OCI-M2 (cell line): ENCODE results near the gene FAM163A.
"Not testable (repeated sequence)": the region's sequence is repeated elsewhere in the genome, so short reads cannot be mapped to it uniquely, and the experiment has no call there.

ENCODE experiments used
- DNase-seq: peaks from one replicate; lab custom pipeline; 2025; ENCODE audit not compliant: unreplicated experiment; lab: John Stamatoyannopoulos, UW

FAM163A gene

DNA sequence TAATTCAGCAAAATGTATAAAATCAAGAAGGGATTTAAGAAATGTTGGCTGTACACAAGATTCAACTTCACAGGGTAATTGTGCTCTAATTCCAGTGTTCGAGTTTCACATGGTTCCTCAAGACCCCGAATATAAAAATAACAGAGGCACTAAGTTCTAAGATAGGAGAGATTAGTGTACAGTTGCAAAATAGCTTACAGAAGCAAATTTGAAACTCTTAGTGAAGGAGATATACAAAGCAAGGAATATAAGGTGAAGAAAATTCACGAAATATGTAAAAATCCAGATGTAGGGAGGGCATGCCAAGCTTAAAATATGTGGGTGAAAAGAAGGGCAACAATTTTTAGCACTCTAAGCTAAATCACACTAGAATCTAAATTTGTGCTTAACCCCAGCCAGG, 105.1 kb downstream of the FAM163A start:
- DNase-seq = no peak

DNA sequence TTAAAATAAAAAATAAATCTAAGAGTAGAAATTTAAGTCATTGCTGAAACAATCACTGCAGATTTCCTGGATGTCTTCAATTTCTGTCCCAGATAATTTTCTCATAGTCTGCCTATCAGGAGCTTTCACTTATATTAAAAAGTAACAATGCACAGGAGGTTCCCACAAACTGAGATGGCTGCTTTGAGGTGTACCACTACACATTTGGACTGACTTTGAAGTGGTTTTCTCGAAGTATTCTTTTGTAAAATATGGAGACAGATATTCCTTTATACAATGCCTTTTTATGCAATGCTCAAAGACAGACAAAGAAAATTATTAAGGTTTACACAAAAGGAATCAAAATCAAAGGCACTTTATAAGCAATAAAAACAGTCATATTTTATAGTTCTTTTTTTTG, 110.0 kb downstream of the FAM163A start:
- DNase-seq = no peak

DNA sequence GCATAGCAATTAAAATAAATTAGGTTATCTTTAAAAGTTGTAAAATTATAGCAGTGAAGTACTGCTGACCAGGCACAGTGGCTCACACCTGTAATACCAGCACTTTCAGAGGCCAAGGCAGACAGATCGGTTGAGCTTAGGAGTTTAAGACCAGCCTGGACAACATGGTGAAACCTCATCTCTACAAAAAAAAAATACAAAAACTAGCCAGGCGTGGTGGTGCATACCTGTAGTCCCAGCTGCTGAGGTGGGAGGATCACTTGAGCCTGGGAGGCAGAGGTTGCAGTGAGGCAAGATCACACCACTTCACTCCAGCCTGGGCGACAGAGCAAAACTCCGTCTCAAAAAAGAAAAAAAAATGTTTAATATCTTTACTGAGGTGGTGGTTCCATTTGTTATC, 112.7 kb downstream of the FAM163A start:
- DNase-seq = not testable (repeated sequence)

DNA sequence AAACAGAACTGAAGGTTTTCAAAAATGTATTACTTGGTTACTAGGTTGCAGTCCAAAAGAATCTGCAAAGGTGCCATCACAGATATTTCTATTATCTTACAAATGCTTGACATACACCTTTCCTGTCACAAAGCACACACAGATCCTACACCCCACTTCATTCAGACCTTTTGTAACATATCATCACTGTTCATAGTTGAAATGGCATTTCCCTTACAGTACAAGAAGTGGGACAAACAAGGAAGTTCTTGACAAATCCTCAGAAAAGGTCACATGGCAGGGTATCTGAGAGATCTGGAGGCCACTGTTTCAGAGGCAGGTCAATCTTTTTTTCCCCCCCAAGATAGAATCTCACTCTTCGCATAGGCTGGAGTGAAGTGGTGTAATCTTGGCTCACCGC, 113.2 kb downstream of the FAM163A start:
- no peak for DNase-seq

DNA sequence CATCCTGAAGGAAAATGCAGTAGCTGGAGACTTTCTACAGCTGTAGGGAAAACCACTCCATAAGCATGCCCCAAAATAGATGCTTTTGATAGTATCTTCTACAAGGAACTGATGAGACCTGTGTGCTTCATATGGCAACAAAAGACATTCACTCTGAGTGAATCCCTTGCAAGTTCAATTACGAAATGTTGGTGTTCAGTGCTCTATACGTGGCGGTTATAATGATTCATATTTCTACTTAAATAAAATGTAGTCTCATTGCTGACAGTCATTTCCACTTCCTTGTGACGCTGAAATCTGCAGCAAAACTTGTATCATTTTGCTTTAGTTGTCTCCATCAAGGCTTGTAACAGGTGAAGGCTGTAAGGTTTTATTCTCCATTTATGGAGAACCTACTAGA, 113.9 kb downstream of the FAM163A start:
- no peak for DNase-seq

DNA sequence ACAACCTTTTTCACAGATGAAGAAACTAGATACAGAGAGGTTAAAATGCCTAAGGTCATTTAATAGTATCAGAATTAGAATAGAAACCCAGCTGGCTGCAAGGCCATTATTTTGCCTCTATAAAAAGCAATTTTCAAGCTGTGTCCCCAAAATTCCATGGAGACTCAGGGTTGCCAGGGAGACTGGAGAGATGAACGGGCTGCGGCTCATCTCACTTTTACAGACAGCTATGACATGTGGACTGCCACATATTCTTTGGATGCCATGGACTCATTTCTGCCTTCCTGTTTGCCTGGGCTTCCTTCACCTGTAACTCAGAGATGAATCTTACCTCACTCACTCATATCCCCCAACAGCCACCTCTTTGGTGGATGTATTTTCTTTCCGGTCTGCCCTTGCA, 117.6 kb downstream of the FAM163A start:
- no peak for DNase-seq

DNA sequence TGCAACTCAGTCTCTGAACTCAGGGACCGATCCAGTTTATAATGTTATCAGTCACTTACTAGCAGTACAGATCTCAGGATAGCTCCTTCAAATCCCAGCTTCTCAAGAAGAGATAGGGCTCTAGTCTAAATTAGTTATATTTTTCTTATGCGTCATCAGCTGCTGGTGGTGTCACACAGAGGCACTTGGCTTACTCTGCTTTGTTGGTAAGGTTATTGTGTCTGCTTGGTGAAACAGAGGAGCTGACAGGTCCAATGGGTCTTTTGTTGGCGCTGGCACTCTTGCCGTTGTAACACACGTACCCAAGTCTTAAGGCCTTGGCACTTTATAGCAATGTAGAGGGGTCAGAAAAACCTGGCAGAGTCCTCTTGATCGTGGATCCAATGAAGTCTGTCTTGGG, 122.3 kb downstream of the FAM163A start:
- no peak for DNase-seq
